Keratinocyte (primary cell): ENCODE data around the gene NKD1. TPM values are rescaled to one million over a fixed set of nuclear protein-coding genes. Genes with fewer than 3 reads are reported as not detected.

Experiments used
- DNase-seq: peaks from one replicate; pipeline ENCODE4 v3.0.0-alpha.2; 2011; ENCODE audit warnings: low read depth, missing footprints, low spot score
- FAIRE-seq: peaks from 2 replicates; lab custom pipeline; 2011; peaks lifted over from hg19 to GRCh38; lab: Jason Lieb, UNC
- H2AFZ ChIP-seq: 2 replicates; pipeline ENCODE4 v1.6.0; 2012; ENCODE audit warnings: low read length, control low read depth, inconsistent platforms; ENCODE audit not compliant: control insufficient read depth
- H3K27ac ChIP-seq: 2 replicates; pipeline ENCODE4 v1.5.1; 2011; ENCODE audit warnings: low read length; ENCODE audit not compliant: control insufficient read depth, insufficient read depth
- H3K27me3 ChIP-seq: 3 replicates; pipeline ENCODE4 v1.6.0; 2011; ENCODE audit warnings: low read length; ENCODE audit not compliant: control insufficient read depth, insufficient read depth; ENCODE audit errors: extremely low read depth
- H3K36me3 ChIP-seq, 2 experiments: 2 replicates in 1 of 2; 3 replicates in 1 of 2; pipeline ENCODE4 v1.5.1; 2011; ENCODE audit warnings: low read length in 2 of 2, mild to moderate bottlenecking in 1 of 2; ENCODE audit not compliant: control insufficient read depth in 2 of 2, insufficient read depth in 2 of 2; ENCODE audit errors: extremely low read depth in 1 of 2
- H3K4me1 ChIP-seq: 3 replicates; pipeline ENCODE4 v1.5.1; 2011; ENCODE audit warnings: low read length; ENCODE audit not compliant: control insufficient read depth, insufficient read depth; ENCODE audit errors: extremely low read depth
- H3K4me2 ChIP-seq: 3 replicates; pipeline ENCODE4 v1.6.0; 2011; ENCODE audit warnings: low read depth, low read length; ENCODE audit not compliant: control insufficient read depth, insufficient read depth; ENCODE audit errors: extremely low read depth
- H3K4me3 ChIP-seq, 3 experiments: fragments of 200-600 bp in 1 of 3; sonication (generic) in 1 of 3; 2 replicates in 2 of 3; 3 replicates in 1 of 3; pipeline ENCODE4 v1.5.1; 2011 to 2016; ENCODE audit warnings: low read length in 3 of 3, mild to moderate bottlenecking in 3 of 3, control low read depth in 2 of 3, inconsistent platforms in 1 of 3, low read depth in 1 of 3, mixed read lengths in 1 of 3, mixed run types in 1 of 3, moderate library complexity in 1 of 3; ENCODE audit not compliant: control insufficient read depth in 2 of 3, insufficient read depth in 2 of 3; ENCODE audit errors: extremely low read depth in 1 of 3
- H3K79me2 ChIP-seq: 2 replicates; pipeline ENCODE4 v1.6.0; 2012; ENCODE audit warnings: low read length; ENCODE audit not compliant: control insufficient read depth, insufficient read depth
- H3K9ac ChIP-seq: 3 replicates; pipeline ENCODE4 v1.6.0; 2011; ENCODE audit warnings: low read length; ENCODE audit not compliant: control insufficient read depth, insufficient read depth; ENCODE audit errors: extremely low read depth
- H3K9me1 ChIP-seq: 3 replicates; pipeline ENCODE4 v1.6.0; 2011; ENCODE audit warnings: low read length; ENCODE audit not compliant: control insufficient read depth, insufficient read depth; ENCODE audit errors: extremely low read depth
- H3K9me3 ChIP-seq: 2 replicates; pipeline ENCODE4 v1.5.1; 2012; ENCODE audit warnings: low read depth, low read length; ENCODE audit not compliant: control insufficient read depth
- H4K20me1 ChIP-seq: 3 replicates; pipeline ENCODE4 v1.6.0; 2011; ENCODE audit warnings: low read length; ENCODE audit not compliant: control insufficient read depth, insufficient read depth; ENCODE audit errors: extremely low read depth
- EZH2 ChIP-seq: IDR thresholded peaks from one replicate; pipeline ENCODE4 v1.6.1; 2012; ENCODE audit warnings: inconsistent platforms, mild to moderate bottlenecking, low read length, moderate library complexity
- dilution Hi-C: fragments of 300-500 bp; cut with MboI; formaldehyde crosslinking; loops from one replicate; pipeline ENCODE4 v1.7.0; 2020; ENCODE audit warnings: low sequenced_read_pairs; ENCODE audit not compliant: extremely low pct_ligation_motif_present
- polyA plus RNA-seq, 5 experiments: library from polyadenylated mRNA; depleted of rRNA in 3 of 5; stranded (reverse) in 3 of 5; stranded (forward) in 1 of 5; unstranded in 1 of 5; fragments of >200 nt; gene quantifications; 1 replicate in 1 of 5; 2 replicates in 3 of 5; 3 replicates in 1 of 5; pipeline versions ENCODE4 v1.2.1 to v1.2.3, GENCODE V29; 2011 to 2012; ENCODE audit warnings: missing spikeins in 2 of 5, low read depth in 1 of 5, low replicate concordance in 1 of 5
- TF ChIP-seq, protein P1 (sequence below), 3 experiments: IDR thresholded peaks in 1 of 3; conservative IDR thresholded peaks in 1 of 3; optimal IDR thresholded peaks in 1 of 3; 2 replicates in 2 of 3; 3 replicates in 1 of 3; pipeline versions ENCODE3 to v1.5.1; 2011; ENCODE audit warnings: low read length in 3 of 3, mild to moderate bottlenecking in 3 of 3, moderate library complexity in 2 of 3, control low read depth in 1 of 3, inconsistent platforms in 1 of 3; ENCODE audit not compliant: insufficient read depth in 2 of 3; ENCODE audit errors: extremely low read depth in 1 of 3

Gene NKD1
- polyA plus RNA-seq, 1 donor (not counting 4 experiments of a cell fraction or from before 2014, with no cell fraction given), result 0.62 TPM

DNA sequence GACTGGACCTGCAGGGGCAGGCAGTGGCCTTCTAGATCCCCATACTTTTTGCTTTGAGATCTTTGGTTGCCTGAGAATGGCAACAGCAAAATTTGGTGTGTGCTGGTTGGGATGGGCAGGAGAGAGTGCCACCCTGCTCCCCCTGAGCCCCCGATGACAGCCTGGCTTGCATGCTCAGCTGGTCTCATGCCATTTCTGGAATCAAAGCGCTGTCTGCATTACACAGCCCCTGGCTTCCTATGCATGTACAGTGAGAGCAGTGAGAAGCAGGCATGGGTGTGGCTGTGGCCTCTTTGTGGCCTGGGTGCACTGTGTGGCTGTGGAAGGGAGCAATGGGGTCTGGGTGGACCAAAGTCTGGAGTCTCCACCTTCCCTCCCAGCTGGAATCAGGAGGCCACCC is 47.7 kb downstream of the NKD1 start:
- TF ChIP-seq EZH2, result no peak
- Histone ChIP-seq H3K4me2 (no peak overlapping the region), H3K27me3 (no peaks in the 10 kb centered on the region), H3K9me1 (no peaks in the 10 kb centered on the region), H3K27ac (no peak overlapping the region), H3K9ac (no peak overlapping the region), H3K9me3 (no peaks in the 10 kb centered on the region), H3K4me3 (no peak overlapping the region), H3K36me3 (no peaks in the 10 kb centered on the region), H3K4me1 (peaks cover 7% of the 10 kb centered on the region), H4K20me1 (no peaks in the 10 kb centered on the region), H2AFZ (no peak overlapping the region), H3K79me2 (no peaks in the 10 kb centered on the region)
- no peak for DNase-seq
- dilution Hi-C loops, result no loop called here
- no peak for FAIRE-seq

DNA sequence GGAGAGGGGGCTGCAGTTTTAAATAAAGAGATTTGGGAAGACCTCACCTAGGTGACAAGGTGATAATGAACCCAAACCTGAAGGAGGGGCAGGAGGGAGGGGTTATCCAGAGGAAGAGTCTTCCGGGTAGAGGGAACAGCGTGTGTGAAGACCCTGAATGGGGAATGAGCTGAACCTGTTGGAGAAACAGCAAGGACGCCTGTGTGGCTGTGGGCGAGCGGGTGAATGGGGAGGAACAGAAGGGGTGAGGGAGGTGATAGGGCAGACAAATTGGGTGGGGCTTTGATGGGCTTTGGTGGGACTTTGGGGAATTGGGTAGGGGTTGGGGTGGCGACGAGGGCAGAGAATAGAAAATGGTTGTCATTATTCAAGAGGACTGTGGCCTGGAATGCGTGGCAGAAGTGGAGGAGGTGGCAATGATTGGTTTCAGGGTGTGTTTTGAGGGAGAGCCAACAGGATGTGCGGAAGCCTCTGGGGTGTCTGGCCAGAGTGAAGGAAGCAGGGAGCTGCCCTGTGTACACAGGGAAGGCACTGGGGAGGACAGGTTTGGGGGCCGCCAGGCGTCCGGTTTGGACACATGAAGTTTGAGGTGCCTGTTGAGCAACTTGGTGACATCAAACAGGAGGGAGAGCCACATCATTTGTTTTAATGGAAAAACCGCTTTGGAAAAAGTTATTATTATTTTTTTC is 48.7 kb downstream of the NKD1 start:
- Histone ChIP-seq H3K27ac (no peak overlapping the region), H3K79me2 (no peaks in the 10 kb centered on the region), H3K9ac (no peak overlapping the region), H3K4me3 (no peak overlapping the region), H3K36me3 (no peaks in the 10 kb centered on the region), H4K20me1 (no peaks in the 10 kb centered on the region), H3K27me3 (no peaks in the 10 kb centered on the region), H3K4me2 (no peak overlapping the region), H3K4me1 (peaks cover 7% of the 10 kb centered on the region), H2AFZ (no peak overlapping the region), H3K9me3 (no peaks in the 10 kb centered on the region), H3K9me1 (no peaks in the 10 kb centered on the region)
- TF ChIP-seq EZH2, result no peak
- TF ChIP-seq, protein P1, sequence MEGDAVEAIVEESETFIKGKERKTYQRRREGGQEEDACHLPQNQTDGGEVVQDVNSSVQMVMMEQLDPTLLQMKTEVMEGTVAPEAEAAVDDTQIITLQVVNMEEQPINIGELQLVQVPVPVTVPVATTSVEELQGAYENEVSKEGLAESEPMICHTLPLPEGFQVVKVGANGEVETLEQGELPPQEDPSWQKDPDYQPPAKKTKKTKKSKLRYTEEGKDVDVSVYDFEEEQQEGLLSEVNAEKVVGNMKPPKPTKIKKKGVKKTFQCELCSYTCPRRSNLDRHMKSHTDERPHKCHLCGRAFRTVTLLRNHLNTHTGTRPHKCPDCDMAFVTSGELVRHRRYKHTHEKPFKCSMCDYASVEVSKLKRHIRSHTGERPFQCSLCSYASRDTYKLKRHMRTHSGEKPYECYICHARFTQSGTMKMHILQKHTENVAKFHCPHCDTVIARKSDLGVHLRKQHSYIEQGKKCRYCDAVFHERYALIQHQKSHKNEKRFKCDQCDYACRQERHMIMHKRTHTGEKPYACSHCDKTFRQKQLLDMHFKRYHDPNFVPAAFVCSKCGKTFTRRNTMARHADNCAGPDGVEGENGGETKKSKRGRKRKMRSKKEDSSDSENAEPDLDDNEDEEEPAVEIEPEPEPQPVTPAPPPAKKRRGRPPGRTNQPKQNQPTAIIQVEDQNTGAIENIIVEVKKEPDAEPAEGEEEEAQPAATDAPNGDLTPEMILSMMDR (optimal IDR thresholded peaks at IDR 0.05 in 1 of 3, IDR thresholded peaks at IDR 0.05 in 1 of 3, conservative IDR thresholded peaks at IDR 0.05 in 1 of 3; ENCODE audit: extremely low read depth in 1 of 3, insufficient read depth in 2 of 3, low read length in 3 of 3), result no peak
- FAIRE-seq, result no peak
- dilution Hi-C loops, result no loop called here
- no peak for DNase-seq
